HL-60/S4 (cell line): ENCODE results near the gene TRANK1.
"Not testable (repeated sequence)": the region's sequence is repeated elsewhere in the genome, so short reads cannot be mapped to it uniquely, and the experiment has no call there.

Experiments used
- in situ Hi-C: fragments of 300-500 bp; cut with MboI; formaldehyde crosslinking; loops from 2 replicates; pipeline ENCODE4 v1.14.3; 2022; ENCODE audit warnings: low sequenced_read_pairs

Gene TRANK1

GRCh38 chr3:36923523-36923943, 21.3 kb downstream of the TRANK1 start:
- in situ Hi-C loops, result no loop called here

DNA sequence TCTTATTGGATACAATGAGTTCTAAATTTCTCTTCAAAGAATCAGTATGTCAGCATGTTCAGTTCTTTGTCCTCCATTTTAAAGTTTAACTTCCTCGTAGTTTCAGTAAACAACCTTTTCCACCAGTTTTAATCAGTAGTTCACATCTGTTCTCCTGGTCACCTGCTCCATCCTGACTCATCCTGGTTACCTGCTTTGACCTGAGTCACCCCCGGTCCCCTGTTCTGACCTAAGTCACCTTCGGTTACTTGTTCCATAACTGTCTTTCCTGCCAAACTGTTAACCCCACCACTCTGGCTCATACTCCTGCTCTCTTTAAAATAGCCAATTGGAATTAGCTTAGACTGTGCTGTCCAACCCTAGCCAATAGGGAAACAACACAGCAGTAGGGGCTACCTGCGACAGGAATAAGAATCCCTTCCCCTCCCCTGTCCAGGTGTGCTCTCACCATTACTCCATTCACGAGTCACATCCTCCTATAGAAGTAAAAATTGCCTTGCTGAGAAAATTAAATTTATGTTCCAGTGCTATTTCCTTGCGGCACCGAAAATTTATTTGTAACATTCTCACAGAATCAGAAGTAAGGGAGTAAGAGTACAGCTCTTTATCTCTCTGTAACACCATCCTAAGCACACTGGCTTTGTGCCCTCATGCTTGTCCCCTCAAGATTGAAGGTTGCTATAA, 23.8 kb downstream of the TRANK1 start:
- in situ Hi-C loops, result no loop called here

GRCh38 chr3:36919439-36920160, 25.3 kb downstream of the TRANK1 start:
- in situ Hi-C loops, result no loop called here

GRCh38 chr3:36918050-36918449, 26.8 kb downstream of the TRANK1 start:
- in situ Hi-C loops, result no loop called here

GRCh38 chr3:36911990-36912804, 32.7 kb downstream of the TRANK1 start:
- in situ Hi-C loops, result no loop called here

DNA sequence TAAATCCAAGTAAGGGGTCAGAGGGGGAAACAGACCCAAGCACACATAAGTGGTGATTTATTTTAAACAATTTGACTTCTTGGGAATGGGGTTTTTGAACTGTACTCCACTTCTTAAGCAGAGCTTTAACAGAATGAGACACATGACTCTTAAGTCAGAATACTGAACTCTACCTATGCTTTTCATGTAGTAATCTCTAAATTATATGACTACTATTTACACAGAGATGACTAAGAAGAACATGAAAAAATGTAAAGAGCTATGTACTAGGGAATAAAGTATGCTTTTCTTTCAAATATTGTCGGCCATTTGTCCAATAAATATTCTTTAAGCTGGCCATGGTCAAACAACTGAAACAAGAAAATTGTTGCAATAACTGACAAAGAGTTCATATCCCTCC, 35.2 kb downstream of the TRANK1 start:
- in situ Hi-C loops, result no loop called here

- in situ Hi-C loops, result no loop called here
Observed at GRCh38 chr3:36909181-36909580, 35.7 kb downstream of the TRANK1 start.

DNA sequence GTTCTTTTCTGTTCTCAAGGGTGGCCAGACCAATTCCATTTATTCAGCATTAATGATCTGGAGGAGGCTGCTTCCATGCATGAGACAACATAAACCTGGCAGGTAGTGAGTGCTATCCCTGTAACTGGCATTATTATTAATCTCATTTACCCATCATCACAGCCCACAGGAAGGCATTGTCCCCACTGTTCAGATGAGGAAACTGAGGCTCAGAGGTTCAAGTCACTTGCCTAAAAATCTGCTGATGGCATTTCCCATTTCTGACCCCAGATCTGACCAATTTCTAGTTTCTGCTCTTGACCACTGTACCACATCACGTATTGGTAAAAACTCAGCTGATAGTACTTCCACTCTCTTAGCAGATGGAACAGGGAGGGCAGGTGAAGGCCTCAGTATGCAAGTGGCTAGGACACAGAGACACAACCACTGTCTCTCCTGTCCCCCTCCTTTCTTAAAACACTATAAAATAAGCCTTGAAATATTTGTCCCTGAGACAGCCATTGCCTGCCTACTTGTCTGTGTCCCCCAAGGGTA, 36.1 kb downstream of the TRANK1 start:
- in situ Hi-C loops, result no loop called here

- in situ Hi-C loops, result no loop called here
Observed at GRCh38 chr3:36907911-36908646, 36.8 kb downstream of the TRANK1 start.

- in situ Hi-C loops, result no loop called here
Observed at GRCh38 chr3:36906504-36907149, 38.2 kb downstream of the TRANK1 start.

DNA sequence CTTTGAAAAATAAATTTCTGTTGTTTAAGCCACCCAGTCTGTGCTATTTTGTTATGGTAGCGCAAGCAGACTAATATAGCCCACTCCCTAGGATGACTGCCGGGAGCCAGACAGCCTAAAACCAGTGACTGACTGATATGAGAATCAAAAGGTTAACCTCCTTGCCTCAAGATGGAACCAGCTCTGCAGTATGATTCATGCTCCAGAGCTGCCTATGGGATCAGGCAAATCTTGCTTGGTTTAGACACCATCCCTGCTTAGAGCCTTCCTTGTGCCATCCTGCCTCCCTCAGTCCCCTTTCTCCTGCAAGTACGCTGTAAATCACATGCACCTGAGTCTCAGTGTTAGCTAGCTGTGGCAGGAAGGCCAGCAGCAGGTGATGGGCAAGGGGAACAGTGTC, 39.3 kb downstream of the TRANK1 start:
- in situ Hi-C loops, result no loop called here

DNA sequence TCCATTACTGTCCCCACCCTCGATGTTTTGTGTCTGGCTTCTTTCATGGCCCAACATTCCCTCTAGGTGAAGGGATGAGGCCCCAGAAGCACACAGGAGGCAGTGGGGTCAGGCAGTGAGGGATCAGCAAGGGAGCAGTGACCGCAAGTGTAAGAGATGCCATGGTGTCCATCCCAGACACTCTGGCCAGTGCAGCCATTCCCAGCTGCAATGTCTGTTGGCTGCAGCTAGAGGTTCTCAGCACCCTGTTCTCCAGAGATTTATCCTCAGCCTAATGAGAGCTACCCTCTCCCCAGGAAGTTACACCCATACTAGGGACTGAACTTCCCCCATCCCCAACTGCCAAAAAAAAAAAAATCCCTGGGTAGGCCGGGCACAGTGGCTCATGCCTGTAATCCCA, 40.2 kb downstream of the TRANK1 start:
- in situ Hi-C loops, result no loop called here

GRCh38 chr3:36904065-36904464, 40.8 kb downstream of the TRANK1 start:
- in situ Hi-C loops, result not testable (repeated sequence)

DNA sequence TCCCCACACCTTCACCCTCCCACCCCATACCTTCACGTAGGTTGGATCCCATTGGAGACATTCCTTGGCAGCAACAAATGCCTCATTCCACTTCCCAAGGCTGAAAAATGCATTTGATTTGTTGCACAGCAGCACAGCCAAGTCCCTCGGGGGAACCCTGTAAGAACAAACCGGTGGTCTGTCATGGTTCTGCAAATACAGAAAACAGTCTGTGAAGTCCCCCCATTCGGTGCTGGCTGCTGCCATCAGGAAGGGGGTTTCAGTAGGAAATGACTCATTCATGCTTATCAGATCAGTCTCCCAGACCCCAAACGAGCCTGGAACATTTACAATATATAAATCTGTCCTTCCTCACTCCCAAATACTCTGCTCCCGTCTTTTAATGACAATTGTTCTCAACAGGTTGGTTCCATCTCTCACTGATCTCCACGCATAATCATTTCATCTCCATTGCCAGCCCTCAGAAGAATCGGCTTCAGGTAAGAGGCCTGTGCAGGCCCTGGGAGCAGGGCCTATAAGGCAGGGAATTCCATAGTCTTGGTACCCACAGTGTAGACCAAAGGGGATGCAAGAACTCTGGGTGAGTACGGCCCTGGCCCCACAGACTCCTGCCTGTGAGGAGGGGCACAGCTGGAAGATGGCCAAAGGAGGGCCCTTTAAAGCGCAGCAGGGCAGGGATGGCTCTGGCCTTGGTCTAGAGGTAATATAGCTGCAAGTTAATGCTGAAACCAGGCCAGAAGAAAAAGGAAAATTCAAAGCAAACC, 41.6 kb downstream of the TRANK1 start:
- in situ Hi-C loops, result no loop called here

GRCh38 chr3:36901588-36901987, 43.3 kb downstream of the TRANK1 start:
- in situ Hi-C loops, result no loop called here

DNA sequence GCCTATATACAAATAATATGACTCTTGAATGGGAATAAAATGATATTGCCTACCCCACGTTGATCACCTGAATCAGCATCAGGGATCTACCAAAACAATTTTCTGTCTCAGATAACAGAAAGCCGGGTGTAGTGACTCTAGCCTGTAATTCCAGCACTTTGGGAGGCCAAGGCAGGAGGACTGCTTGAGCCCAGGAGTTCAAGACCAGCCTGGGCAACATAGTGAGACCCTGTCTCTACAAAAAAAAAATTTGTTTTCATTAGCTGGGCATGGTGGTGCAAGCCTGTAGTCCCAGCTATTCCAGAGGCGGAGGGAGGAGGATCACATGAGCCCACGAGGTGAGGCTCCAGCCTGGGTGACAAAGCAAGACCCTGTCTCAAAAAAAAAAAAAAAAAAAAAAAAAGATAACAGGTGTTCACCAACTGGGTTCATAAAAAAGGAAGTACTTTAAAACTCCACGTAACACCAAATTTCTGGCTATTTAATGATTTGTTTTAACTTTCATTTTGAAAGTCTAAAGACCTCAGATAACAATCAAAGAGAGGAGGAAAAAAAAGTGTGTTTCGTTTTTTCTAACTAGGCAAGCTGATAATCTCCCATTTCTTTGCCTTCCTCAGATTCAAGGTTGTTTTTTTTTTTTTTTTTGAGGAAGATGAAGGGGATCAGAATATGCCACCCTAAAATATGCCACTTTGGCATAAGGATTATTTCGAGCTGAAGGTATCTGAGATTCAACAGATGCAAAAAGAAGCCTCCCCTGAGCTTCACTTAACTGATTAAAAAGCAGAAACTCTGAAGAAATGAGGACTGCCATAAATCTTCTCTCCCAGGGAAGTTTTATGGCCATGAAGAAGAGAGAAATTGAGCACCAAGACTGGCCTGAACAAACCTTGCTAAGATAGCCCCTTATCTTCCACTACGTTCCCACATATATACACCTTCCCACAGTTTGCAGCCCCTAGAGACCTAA, 44.1 kb downstream of the TRANK1 start:
- in situ Hi-C loops, result no loop called here

DNA sequence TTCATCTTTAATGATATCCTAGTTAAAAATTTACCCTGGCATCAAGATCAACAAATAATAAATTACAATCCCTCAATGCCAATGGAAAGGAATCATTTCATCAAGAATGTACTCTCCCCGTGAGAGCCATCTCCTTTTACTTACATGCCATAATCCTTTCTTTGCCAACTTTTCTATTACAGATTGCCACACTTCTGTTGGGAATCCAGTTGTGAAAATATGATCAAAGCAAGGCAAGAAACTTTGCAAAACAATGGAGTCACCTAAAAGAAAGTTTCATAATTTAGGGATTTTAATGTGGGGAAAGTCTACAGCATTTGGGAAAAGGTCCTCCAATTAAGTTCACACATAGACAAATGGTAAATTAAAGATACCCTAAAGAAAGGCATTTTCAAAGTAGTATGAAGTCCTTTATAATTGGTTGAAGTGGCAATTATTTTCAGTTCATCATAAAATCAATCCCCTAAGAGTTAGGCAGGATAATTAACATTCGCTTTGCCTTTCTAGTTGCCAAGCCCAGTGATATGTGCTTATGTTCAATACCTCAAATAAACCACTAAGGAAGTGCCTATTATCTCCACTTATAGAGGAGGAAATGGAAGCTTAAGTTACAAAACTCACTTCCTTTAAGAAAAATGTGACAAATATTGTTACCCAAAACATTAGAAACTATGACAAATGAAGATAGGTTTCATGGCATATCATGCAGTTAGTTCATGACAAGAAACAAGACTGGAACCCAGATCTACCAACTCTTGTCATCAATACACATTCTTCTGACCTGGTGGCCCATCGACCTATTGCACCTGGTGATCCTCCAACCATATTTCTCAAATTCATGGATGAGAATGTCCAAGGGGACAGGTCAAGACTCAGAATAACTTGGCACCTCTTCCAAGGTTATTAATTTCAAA, 49.1 kb downstream of the TRANK1 start:
- in situ Hi-C loops, result no loop called here
